Liver (tissue), 9 donors: ENCODE results near the gene KRTAP19-1. TPM values are rescaled to one million over a fixed set of nuclear protein-coding genes. Genes with fewer than 3 reads are reported as not detected.

Experiments
- DNase-seq: peaks from one replicate; pipeline ENCODE4 v3.0.0-alpha.2; 2017; ENCODE audit warnings: low spot score
- H3K27ac ChIP-seq, 2 donors: one replicate each; pipeline ENCODE4 v1.7.0; 2013; ENCODE audit warnings: inconsistent platforms in 2 of 2, low read length in 2 of 2, control low read depth in 1 of 2, low read depth in 1 of 2, mild to moderate bottlenecking in 1 of 2
- H3K27me3 ChIP-seq, 4 donors: one replicate each; pipeline versions ENCODE4 v1.6.1 to v1.7.0; 2013; ENCODE audit warnings: low read length in 3 of 4, inconsistent platforms in 1 of 4, mild to moderate bottlenecking in 1 of 4, moderate library complexity in 1 of 4; ENCODE audit not compliant: control insufficient read depth in 4 of 4, insufficient read depth in 4 of 4
- H3K36me3 ChIP-seq, 4 donors: one replicate each; pipeline versions ENCODE4 v1.6.1 to v1.7.0; 2013; ENCODE audit warnings: low read length in 3 of 4, mild to moderate bottlenecking in 3 of 4, low read depth in 1 of 4, moderate library complexity in 1 of 4; ENCODE audit not compliant: control insufficient read depth in 4 of 4, insufficient read depth in 3 of 4
- H3K4me1 ChIP-seq, 4 donors: one replicate each; pipeline versions ENCODE4 v1.6.1 to v1.7.0; 2013; ENCODE audit warnings: low read length in 3 of 4, mild to moderate bottlenecking in 3 of 4, moderate library complexity in 1 of 4; ENCODE audit not compliant: control insufficient read depth in 4 of 4, insufficient read depth in 4 of 4
- H3K4me3 ChIP-seq, 3 donors: one replicate each; pipeline versions ENCODE4 v1.6.1 to v1.7.0; 2013; ENCODE audit warnings: low read length in 3 of 3, control low read depth in 1 of 3, low read depth in 1 of 3, mild to moderate bottlenecking in 1 of 3
- H3K9ac ChIP-seq, 2 donors: one replicate each; pipeline ENCODE4 v1.7.0; 2013; ENCODE audit warnings: low read length in 2 of 2, mild to moderate bottlenecking in 2 of 2, moderate library complexity in 2 of 2, control low read depth in 1 of 2, low read depth in 1 of 2
- H3K9me3 ChIP-seq, 4 donors: one replicate each; pipeline versions ENCODE4 v1.6.1 to v1.7.0; 2013; ENCODE audit warnings: low read length in 3 of 4; ENCODE audit not compliant: control insufficient read depth in 4 of 4
- EGR1 ChIP-seq, 2 donors: IDR thresholded peaks; 2 replicates each; pipeline ENCODE4 v1.6.1; 2016 to 2018; ENCODE audit warnings: antibody characterized with exemption in 2 of 2, low read depth in 2 of 2
- FOXA1 ChIP-seq: IDR thresholded peaks from 2 replicates; pipeline ENCODE4 v1.6.1; 2016; ENCODE audit warnings: antibody characterized with exemption
- FOXA2 ChIP-seq: IDR thresholded peaks from 2 replicates; pipeline ENCODE4 v1.6.1; 2016; ENCODE audit warnings: antibody characterized with exemption
- GABPA ChIP-seq, 2 donors: IDR thresholded peaks in 1 of 2; conservative IDR thresholded peaks in 1 of 2; 2 replicates each; pipeline ENCODE4 v1.6.1; 2016; ENCODE audit warnings: antibody characterized with exemption in 2 of 2, mild to moderate bottlenecking in 1 of 2, moderate library complexity in 1 of 2
- HNF4A ChIP-seq, 2 donors: conservative IDR thresholded peaks; 2 replicates each; pipeline ENCODE4 v1.6.1; 2016; ENCODE audit warnings: antibody characterized with exemption in 2 of 2, mild to moderate bottlenecking in 2 of 2
- HNF4G ChIP-seq: IDR thresholded peaks from 2 replicates; pipeline ENCODE4 v1.6.1; 2016; ENCODE audit warnings: antibody characterized with exemption
- JUND ChIP-seq, 2 donors: IDR thresholded peaks; 2 replicates each; pipeline ENCODE4 v1.6.1; 2016; ENCODE audit warnings: antibody characterized with exemption in 2 of 2
- NR2F2 ChIP-seq: IDR thresholded peaks from 2 replicates; pipeline ENCODE4 v1.6.1; 2016; ENCODE audit warnings: antibody characterized with exemption
- RAD21 ChIP-seq, 2 donors: IDR thresholded peaks; 2 replicates each; pipeline ENCODE4 v1.6.1; 2016; ENCODE audit warnings: antibody characterized with exemption in 2 of 2, mild to moderate bottlenecking in 2 of 2
- RXRA ChIP-seq, 2 donors: IDR thresholded peaks; 2 replicates each; pipeline ENCODE4 v1.6.1; 2017 to 2018; ENCODE audit warnings: antibody characterized with exemption in 2 of 2, mild to moderate bottlenecking in 1 of 2
- SP1 ChIP-seq: IDR thresholded peaks from 2 replicates; pipeline ENCODE4 v1.6.1; 2018; ENCODE audit warnings: antibody characterized with exemption, mild to moderate bottlenecking
- TAF1 ChIP-seq: conservative IDR thresholded peaks from 2 replicates; pipeline ENCODE4 v1.6.1; 2016; ENCODE audit warnings: antibody characterized with exemption, mild to moderate bottlenecking
- YY1 ChIP-seq: IDR thresholded peaks from 2 replicates; pipeline ENCODE4 v1.6.1; 2016; ENCODE audit warnings: antibody characterized with exemption, mild to moderate bottlenecking
- WGBS: extraction: QIAGEN DNeasy Blood & Tissue Kit; methylation state at CpG from one replicate; pipeline ENCODE4 v1.1.7; 2013; 5-methylcytosine and 5-hydroxymethylcytosine counted together
- polyA plus RNA-seq, 2 donors: library from polyadenylated mRNA; stranded (reverse) in 1 of 2; unstranded in 1 of 2; fragments of 200-250 nt in 1 of 2; fragments of >200 nt in 1 of 2; fragmentation: Nextera tagmentation in 1 of 2; extraction: Ambion mirVana in 1 of 2; gene quantifications; one replicate each; pipeline versions ENCODE4 v1.2.1 to v1.2.3, GENCODE V29; 2013 to 2015
- total RNA-seq, 2 donors: library from RNA; depleted of rRNA; stranded (reverse); fragments of >200 nt; gene quantifications; one replicate each; pipeline ENCODE4 v1.2.3, GENCODE V29; 2014
- TF ChIP-seq, protein P1 (sequence below): IDR thresholded peaks from 2 replicates; pipeline ENCODE4 v1.6.1; 2016; ENCODE audit warnings: antibody characterized with exemption
- TF ChIP-seq, protein P2 (sequence below): fragments of 150-350 bp; IDR thresholded peaks from 2 replicates; pipeline ENCODE4 v1.5.1; 2017; ENCODE audit warnings: improper control_type of control experiment, low read depth, low read length; ENCODE audit not compliant: missing input control
- TF ChIP-seq, protein P3 (sequence below): IDR thresholded peaks from 2 replicates; pipeline ENCODE4 v1.6.1; 2016; ENCODE audit warnings: antibody characterized with exemption, mild to moderate bottlenecking
- TF ChIP-seq, protein P4 (sequence below): IDR thresholded peaks from 2 replicates; pipeline ENCODE4 v1.6.1; 2016; ENCODE audit warnings: antibody characterized with exemption
- TF ChIP-seq, protein P5 (sequence below): IDR thresholded peaks from 2 replicates; pipeline ENCODE4 v1.6.1; 2016; ENCODE audit warnings: antibody characterized with exemption
- donor health status: healthy.
- donor health status: healthy.
- donor health status: healthy.
- donor health status: healthy.
- donor health status: healthy.

The KRTAP19-1 gene
- total and polyA plus RNA-seq, 4 donors = not detected

DNA sequence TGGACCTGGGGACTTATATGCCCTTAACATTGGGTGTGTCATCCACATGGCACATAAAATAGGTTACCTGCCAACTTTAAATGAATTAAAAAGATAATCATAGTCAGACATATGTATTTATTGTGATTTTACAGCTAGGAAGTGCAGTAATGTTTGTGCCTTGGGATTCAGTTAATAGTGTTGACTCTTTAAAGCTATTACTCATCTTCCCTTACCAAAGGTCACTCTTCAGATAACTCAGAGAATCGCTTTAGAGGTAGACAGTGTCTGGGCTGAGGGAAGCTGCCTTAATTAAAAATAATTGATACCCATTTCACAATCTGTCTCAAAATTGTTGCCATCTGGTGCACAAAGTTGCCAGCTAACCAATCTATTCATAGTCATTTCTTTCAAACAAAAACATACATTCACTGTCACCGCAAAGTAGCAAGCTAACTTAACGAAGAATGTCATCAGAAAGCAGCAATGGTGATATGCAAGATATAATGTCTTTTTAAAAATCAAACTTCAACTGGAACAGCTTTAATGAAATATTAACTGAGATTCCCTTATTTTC lies 43.1 kb downstream of the KRTAP19-1 start (continued):
- TF ChIP-seq GABPA (IDR thresholded peaks at IDR 0.05 in 1 of 2, conservative IDR thresholded peaks at IDR 0.05 in 1 of 2) = no peak

DNA sequence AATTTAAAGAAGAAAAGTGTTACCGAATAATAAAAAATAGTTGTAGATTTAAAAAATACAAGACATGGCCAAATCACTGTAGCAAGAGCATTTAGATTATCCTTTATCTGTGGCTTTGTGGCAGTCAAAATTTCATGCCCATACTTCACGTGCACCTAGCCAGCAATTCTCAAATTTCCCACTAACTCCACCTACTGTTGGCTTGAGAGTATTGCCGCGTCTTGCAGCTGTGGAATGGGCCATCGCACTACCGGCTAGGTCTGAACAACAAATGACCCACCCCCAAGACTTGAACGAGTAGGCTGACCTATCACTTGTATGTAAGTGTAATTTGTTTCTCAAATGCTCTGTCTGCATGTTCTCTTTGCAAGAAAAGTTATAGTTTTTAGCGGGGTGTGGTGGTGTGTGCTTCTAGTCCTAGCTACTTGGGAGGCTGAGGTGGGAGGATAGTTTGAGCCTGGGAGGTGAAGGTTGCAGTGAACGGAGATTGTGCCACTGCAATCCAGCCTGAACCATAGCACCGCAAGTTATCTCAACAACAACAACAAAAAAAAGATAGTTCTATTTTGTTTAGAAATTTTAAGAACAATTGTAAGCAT lies 46.0 kb downstream of the KRTAP19-1 start:
- no peak overlapping the region for H3K4me3 ChIP-seq
- H3K27me3 ChIP-seq = peaks cover 0 to 3% (median 0%) of the 10 kb centered on the region in 4 donors
- no peak overlapping the region for H3K27ac ChIP-seq
- TF ChIP-seq JUND (IDR thresholded peaks at IDR 0.05) (no peak), YY1 (no peak), SP1 (no peak), RAD21 (IDR thresholded peaks at IDR 0.05) (peak; percentile 48 to 71), GABPA (IDR thresholded peaks at IDR 0.05 in 1 of 2, conservative IDR thresholded peaks at IDR 0.05 in 1 of 2) (no peak), FOXA2 (no peak), NR2F2 (no peak), HNF4G (no peak), HNF4A (conservative IDR thresholded peaks at IDR 0.05) (no peak), RXRA (IDR thresholded peaks at IDR 0.05) (no peak)
- TF ChIP-seq, protein P1, sequence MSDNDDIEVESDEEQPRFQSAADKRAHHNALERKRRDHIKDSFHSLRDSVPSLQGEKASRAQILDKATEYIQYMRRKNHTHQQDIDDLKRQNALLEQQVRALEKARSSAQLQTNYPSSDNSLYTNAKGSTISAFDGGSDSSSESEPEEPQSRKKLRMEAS = no peak
- TF ChIP-seq, protein P2, sequence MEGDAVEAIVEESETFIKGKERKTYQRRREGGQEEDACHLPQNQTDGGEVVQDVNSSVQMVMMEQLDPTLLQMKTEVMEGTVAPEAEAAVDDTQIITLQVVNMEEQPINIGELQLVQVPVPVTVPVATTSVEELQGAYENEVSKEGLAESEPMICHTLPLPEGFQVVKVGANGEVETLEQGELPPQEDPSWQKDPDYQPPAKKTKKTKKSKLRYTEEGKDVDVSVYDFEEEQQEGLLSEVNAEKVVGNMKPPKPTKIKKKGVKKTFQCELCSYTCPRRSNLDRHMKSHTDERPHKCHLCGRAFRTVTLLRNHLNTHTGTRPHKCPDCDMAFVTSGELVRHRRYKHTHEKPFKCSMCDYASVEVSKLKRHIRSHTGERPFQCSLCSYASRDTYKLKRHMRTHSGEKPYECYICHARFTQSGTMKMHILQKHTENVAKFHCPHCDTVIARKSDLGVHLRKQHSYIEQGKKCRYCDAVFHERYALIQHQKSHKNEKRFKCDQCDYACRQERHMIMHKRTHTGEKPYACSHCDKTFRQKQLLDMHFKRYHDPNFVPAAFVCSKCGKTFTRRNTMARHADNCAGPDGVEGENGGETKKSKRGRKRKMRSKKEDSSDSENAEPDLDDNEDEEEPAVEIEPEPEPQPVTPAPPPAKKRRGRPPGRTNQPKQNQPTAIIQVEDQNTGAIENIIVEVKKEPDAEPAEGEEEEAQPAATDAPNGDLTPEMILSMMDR = peak; percentile 58
- TF ChIP-seq, protein P3, sequence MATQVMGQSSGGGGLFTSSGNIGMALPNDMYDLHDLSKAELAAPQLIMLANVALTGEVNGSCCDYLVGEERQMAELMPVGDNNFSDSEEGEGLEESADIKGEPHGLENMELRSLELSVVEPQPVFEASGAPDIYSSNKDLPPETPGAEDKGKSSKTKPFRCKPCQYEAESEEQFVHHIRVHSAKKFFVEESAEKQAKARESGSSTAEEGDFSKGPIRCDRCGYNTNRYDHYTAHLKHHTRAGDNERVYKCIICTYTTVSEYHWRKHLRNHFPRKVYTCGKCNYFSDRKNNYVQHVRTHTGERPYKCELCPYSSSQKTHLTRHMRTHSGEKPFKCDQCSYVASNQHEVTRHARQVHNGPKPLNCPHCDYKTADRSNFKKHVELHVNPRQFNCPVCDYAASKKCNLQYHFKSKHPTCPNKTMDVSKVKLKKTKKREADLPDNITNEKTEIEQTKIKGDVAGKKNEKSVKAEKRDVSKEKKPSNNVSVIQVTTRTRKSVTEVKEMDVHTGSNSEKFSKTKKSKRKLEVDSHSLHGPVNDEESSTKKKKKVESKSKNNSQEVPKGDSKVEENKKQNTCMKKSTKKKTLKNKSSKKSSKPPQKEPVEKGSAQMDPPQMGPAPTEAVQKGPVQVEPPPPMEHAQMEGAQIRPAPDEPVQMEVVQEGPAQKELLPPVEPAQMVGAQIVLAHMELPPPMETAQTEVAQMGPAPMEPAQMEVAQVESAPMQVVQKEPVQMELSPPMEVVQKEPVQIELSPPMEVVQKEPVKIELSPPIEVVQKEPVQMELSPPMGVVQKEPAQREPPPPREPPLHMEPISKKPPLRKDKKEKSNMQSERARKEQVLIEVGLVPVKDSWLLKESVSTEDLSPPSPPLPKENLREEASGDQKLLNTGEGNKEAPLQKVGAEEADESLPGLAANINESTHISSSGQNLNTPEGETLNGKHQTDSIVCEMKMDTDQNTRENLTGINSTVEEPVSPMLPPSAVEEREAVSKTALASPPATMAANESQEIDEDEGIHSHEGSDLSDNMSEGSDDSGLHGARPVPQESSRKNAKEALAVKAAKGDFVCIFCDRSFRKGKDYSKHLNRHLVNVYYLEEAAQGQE = no peak
- 31% methylated on average over 10 of the region's 10 CpGs for WGBS
- H3K36me3 ChIP-seq = no peaks in the 10 kb centered on the region
- H3K9me3 ChIP-seq = no peaks in the 10 kb centered on the region
- no peak overlapping the region for H3K9ac ChIP-seq
- DNase-seq = no peak
- H3K4me1 ChIP-seq = no peaks in the 10 kb centered on the region

DNA sequence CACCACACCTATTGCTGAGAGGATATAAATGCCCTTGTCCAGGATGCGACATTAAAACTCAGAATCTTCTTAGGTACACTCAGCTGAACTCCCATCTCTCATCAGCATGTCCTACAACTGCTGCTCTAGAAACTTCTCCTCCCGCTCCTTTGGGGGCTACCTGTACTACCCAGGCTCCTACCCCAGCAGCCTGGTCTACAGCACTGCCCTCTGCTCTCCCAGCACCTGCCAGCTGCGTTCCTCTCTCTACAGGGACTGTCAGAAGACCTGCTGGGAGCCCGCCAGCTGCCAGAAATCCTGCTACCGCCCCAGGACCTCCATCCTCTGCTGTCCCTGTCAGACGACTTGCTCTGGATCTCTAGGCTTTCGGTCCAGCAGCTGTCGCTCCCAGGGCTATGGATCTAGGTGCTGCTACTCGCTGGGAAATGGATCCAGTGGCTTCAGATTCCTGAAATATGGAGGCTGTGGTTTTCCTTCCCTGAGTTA lies 50.0 kb downstream of the KRTAP19-1 start, which contains the start of gene KRTAP13-4:
Gene KRTAP13-4, plus strand, starts transcription at position 51 of the 486 bp plus-strand sequence. Its CDS starts 56 bp downstream, at position 107.
- no peaks in the 10 kb centered on the region for H3K9me3 ChIP-seq
- peaks cover 0 to 3% (median 0%) of the 10 kb centered on the region in 4 donors for H3K27me3 ChIP-seq
- H3K27ac ChIP-seq = no peak within 1 kb of the TSS
- no peaks in the 10 kb centered on the region for H3K4me1 ChIP-seq
- DNase-seq = no peak
- H3K36me3 ChIP-seq = no peaks in the 10 kb centered on the region
- no peak within 1 kb of the TSS for H3K9ac ChIP-seq
- H3K4me3 ChIP-seq = no peak within 1 kb of the TSS
- TF ChIP-seq FOXA1 (no peak), HNF4A (conservative IDR thresholded peaks at IDR 0.05) (no peak), EGR1 (IDR thresholded peaks at IDR 0.05; ENCODE audit: low read depth in 2 of 2) (no peak), SP1 (no peak), JUND (IDR thresholded peaks at IDR 0.05) (no peak), YY1 (no peak), RAD21 (IDR thresholded peaks at IDR 0.05) (no peak), TAF1 (no peak), GABPA (IDR thresholded peaks at IDR 0.05 in 1 of 2, conservative IDR thresholded peaks at IDR 0.05 in 1 of 2) (no peak)
- TF ChIP-seq, protein P4, sequence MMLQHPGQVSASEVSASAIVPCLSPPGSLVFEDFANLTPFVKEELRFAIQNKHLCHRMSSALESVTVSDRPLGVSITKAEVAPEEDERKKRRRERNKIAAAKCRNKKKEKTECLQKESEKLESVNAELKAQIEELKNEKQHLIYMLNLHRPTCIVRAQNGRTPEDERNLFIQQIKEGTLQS = no peak
- TF ChIP-seq, protein P3 = no peak
- TF ChIP-seq, protein P5, sequence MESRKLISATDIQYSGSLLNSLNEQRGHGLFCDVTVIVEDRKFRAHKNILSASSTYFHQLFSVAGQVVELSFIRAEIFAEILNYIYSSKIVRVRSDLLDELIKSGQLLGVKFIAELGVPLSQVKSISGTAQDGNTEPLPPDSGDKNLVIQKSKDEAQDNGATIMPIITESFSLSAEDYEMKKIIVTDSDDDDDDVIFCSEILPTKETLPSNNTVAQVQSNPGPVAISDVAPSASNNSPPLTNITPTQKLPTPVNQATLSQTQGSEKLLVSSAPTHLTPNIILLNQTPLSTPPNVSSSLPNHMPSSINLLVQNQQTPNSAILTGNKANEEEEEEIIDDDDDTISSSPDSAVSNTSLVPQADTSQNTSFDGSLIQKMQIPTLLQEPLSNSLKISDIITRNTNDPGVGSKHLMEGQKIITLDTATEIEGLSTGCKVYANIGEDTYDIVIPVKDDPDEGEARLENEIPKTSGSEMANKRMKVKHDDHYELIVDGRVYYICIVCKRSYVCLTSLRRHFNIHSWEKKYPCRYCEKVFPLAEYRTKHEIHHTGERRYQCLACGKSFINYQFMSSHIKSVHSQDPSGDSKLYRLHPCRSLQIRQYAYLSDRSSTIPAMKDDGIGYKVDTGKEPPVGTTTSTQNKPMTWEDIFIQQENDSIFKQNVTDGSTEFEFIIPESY = no peak
- WGBS = 73% methylated on average over 9 of the region's 9 CpGs
